HCT116 (cell line): ENCODE measurements around the gene DLL1.

ENCODE experiments used
- CEBPB ChIP-seq: IDR thresholded peaks from 2 replicates; pipeline ENCODE4 v1.6.1; 2012; ENCODE audit warnings: low read depth
- CTCF ChIP-seq, 3 experiments: fragments of 200-600 bp in 1 of 3; sonication (generic) in 1 of 3; IDR thresholded peaks in 2 of 3; conservative IDR thresholded peaks in 1 of 3; 2 replicates each; pipeline ENCODE4 v1.5.1; 2012 to 2017; ENCODE audit warnings: low read depth in 2 of 3, low read length in 2 of 3, antibody characterized with exemption in 1 of 3, borderline replicate concordance in 1 of 3, control low read depth in 1 of 3, mild to moderate bottlenecking in 1 of 3, mixed read lengths in 1 of 3, mixed run types in 1 of 3, moderate library complexity in 1 of 3; ENCODE audit not compliant: insufficient read depth in 1 of 3
- EZH2 ChIP-seq: fragments of 200-600 bp; sonication (generic); IDR thresholded peaks from 2 replicates; pipeline ENCODE4 v1.6.1; 2017; ENCODE audit warnings: antibody characterized with exemption, mixed run types
- EZH2phosphoT487 ChIP-seq: fragments of 200-600 bp; IDR thresholded peaks from 2 replicates; pipeline ENCODE4 v1.6.1; 2018; ENCODE audit warnings: antibody characterized with exemption, borderline replicate concordance
- FOSL1 ChIP-seq: IDR thresholded peaks from 2 replicates; pipeline ENCODE4 v1.6.1; 2012; ENCODE audit warnings: low read depth
- POLR2A ChIP-seq: IDR thresholded peaks from 2 replicates; pipeline ENCODE4 v1.7.0; 2011; ENCODE audit warnings: borderline replicate concordance; ENCODE audit not compliant: insufficient read depth, insufficient read length; ENCODE audit errors: extremely low read depth
- POLR2AphosphoS5 ChIP-seq: IDR thresholded peaks from 2 replicates; pipeline ENCODE4 v1.6.1; 2011; ENCODE audit warnings: mild to moderate bottlenecking, low read depth, low read length, moderate library complexity
- RAD21 ChIP-seq: IDR thresholded peaks from 2 replicates; pipeline ENCODE4 v1.6.1; 2012; ENCODE audit warnings: low read depth, mild to moderate bottlenecking
- SIN3A ChIP-seq: IDR thresholded peaks from 2 replicates; pipeline ENCODE4 v1.6.1; 2012; ENCODE audit warnings: low read depth
- SRF ChIP-seq: IDR thresholded peaks from 2 replicates; pipeline ENCODE4 v1.6.1; 2012; ENCODE audit warnings: low read depth
- YY1 ChIP-seq: IDR thresholded peaks from 2 replicates; pipeline ENCODE4 v1.6.1; 2011; ENCODE audit warnings: low read length, low read depth, moderate library complexity, mild to moderate bottlenecking; ENCODE audit not compliant: insufficient replicate concordance; ENCODE audit errors: extremely low read depth
- ZBTB33 ChIP-seq: IDR thresholded peaks from 2 replicates; pipeline ENCODE4 v1.6.1; 2011; ENCODE audit warnings: mild to moderate bottlenecking, low read length, moderate library complexity; ENCODE audit not compliant: insufficient replicate concordance; ENCODE audit errors: extremely low read depth
- TF ChIP-seq, protein P1 (sequence below): IDR thresholded peaks from 2 replicates; pipeline ENCODE4 v1.6.1; 2012; ENCODE audit warnings: low read depth
- TF ChIP-seq, protein P2 (sequence below): IDR thresholded peaks from 2 replicates; pipeline ENCODE4 v1.6.1; 2012

- no peak for TF ChIP-seq EZH2
- TF ChIP-seq POLR2A, result no peak
- TF ChIP-seq, protein P1, sequence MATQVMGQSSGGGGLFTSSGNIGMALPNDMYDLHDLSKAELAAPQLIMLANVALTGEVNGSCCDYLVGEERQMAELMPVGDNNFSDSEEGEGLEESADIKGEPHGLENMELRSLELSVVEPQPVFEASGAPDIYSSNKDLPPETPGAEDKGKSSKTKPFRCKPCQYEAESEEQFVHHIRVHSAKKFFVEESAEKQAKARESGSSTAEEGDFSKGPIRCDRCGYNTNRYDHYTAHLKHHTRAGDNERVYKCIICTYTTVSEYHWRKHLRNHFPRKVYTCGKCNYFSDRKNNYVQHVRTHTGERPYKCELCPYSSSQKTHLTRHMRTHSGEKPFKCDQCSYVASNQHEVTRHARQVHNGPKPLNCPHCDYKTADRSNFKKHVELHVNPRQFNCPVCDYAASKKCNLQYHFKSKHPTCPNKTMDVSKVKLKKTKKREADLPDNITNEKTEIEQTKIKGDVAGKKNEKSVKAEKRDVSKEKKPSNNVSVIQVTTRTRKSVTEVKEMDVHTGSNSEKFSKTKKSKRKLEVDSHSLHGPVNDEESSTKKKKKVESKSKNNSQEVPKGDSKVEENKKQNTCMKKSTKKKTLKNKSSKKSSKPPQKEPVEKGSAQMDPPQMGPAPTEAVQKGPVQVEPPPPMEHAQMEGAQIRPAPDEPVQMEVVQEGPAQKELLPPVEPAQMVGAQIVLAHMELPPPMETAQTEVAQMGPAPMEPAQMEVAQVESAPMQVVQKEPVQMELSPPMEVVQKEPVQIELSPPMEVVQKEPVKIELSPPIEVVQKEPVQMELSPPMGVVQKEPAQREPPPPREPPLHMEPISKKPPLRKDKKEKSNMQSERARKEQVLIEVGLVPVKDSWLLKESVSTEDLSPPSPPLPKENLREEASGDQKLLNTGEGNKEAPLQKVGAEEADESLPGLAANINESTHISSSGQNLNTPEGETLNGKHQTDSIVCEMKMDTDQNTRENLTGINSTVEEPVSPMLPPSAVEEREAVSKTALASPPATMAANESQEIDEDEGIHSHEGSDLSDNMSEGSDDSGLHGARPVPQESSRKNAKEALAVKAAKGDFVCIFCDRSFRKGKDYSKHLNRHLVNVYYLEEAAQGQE, result no peak
- TF ChIP-seq CTCF (IDR thresholded peaks at IDR 0.05 in 2 of 3, conservative IDR thresholded peaks at IDR 0.05 in 1 of 3; ENCODE audit: borderline replicate concordance in 1 of 3, insufficient read depth in 1 of 3, low read depth in 2 of 3, low read length in 2 of 3), result no peak
- TF ChIP-seq POLR2AphosphoS5, result no peak
- TF ChIP-seq ZBTB33, result no peak
- TF ChIP-seq YY1, result no peak
- no peak for TF ChIP-seq CEBPB
- TF ChIP-seq EZH2phosphoT487, result no peak
- TF ChIP-seq, protein P2, sequence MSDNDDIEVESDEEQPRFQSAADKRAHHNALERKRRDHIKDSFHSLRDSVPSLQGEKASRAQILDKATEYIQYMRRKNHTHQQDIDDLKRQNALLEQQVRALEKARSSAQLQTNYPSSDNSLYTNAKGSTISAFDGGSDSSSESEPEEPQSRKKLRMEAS, result no peak
- no peak for TF ChIP-seq SRF
- no peak for TF ChIP-seq FOSL1
- TF ChIP-seq SIN3A, result no peak
- TF ChIP-seq RAD21, result no peak
Measured at GRCh38 chr6:170313716-170314295, 22.9 kb upstream of the DLL1 start.
